ENCODE data around the gene TMEM125. TPM values are rescaled to one million over a fixed set of nuclear protein-coding genes. Genes with fewer than 3 reads are reported as not detected.

Gene TMEM125
- polyA plus RNA-seq, 1 of the 3 experiments (the other 2 are of a cell fraction), result not detected

Other genes starting within 250 kb of the TMEM125 start
- gene EBNA1BP2, start 97.7 kb upstream of the TMEM125 start, polyA plus RNA-seq (2012; rRNA removed), result 134 and 146 TPM in 2 replicates
- 0.36 and 0.60 TPM in 2 replicates for gene CFAP57, start 97.7 kb upstream of the TMEM125 start, polyA plus RNA-seq (2012; rRNA removed)
- gene C1orf210, start 15.6 kb downstream of the TMEM125 start, polyA plus RNA-seq (2012; rRNA removed), result not detected in 2 replicates
- gene TIE1, start 31.0 kb downstream of the TMEM125 start, polyA plus RNA-seq (2012; rRNA removed), result 0.81 and 1.6 TPM in 2 replicates
- gene MPL, start 67.8 kb downstream of the TMEM125 start, polyA plus RNA-seq (2012; rRNA removed), result not detected in 2 replicates
- 56.1 and 82.7 TPM in 2 replicates for gene CDC20, start 89.0 kb downstream of the TMEM125 start, polyA plus RNA-seq (2012; rRNA removed)
- 127 and 182 TPM in 2 replicates for gene ELOVL1, start 98.0 kb downstream of the TMEM125 start, polyA plus RNA-seq (2012; rRNA removed)
- 33.7 and 42.9 TPM in 2 replicates for gene MED8, start 119.8 kb downstream of the TMEM125 start, polyA plus RNA-seq (2012; rRNA removed)
- gene SZT2, start 119.9 kb downstream of the TMEM125 start, polyA plus RNA-seq (2012; rRNA removed), result 11.1 and 12.9 TPM in 2 replicates
- 6.8 and 11.1 TPM in 2 replicates for gene HYI, start 183.9 kb downstream of the TMEM125 start, polyA plus RNA-seq (2012; rRNA removed)

All from SK-N-SH (cell line).